Hepatocyte (in vitro differentiated cells): ENCODE measurements around the gene SNTG2. TPM values are rescaled to one million over a fixed set of nuclear protein-coding genes. Genes with fewer than 3 reads are reported as not detected.

Experiments
- DNase-seq: peaks from one replicate; pipeline ENCODE4 v3.0.0-alpha.2; 2016; ENCODE audit warnings: low spot score
- H2AFZ ChIP-seq: fragments of 200-600 bp; sonication (generic); 2 replicates; pipeline ENCODE4 v1.6.0; 2016; ENCODE audit warnings: antibody characterized with exemption, mild to moderate bottlenecking
- H3K27ac ChIP-seq: fragments of 200-600 bp; sonication (generic); 2 replicates; pipeline ENCODE4 v1.5.1; 2016; ENCODE audit warnings: mild to moderate bottlenecking
- H3K27me3 ChIP-seq: fragments of 200-600 bp; sonication (generic); 2 replicates; pipeline ENCODE4 v1.6.1; 2016
- H3K36me3 ChIP-seq: fragments of 200-600 bp; sonication (generic); replicated peaks from 2 replicates; pipeline ENCODE4 v1.5.1; 2016; ENCODE audit warnings: low read depth; ENCODE audit not compliant: insufficient read depth
- H3K4me1 ChIP-seq: fragments of 200-600 bp; sonication (generic); 2 replicates; pipeline ENCODE4 v1.5.1; 2016; ENCODE audit warnings: mild to moderate bottlenecking, moderate library complexity; ENCODE audit not compliant: insufficient read depth
- H3K4me2 ChIP-seq: fragments of 200-600 bp; sonication (generic); 2 replicates; pipeline ENCODE4 v1.6.0; 2016
- H3K4me3 ChIP-seq: fragments of 200-600 bp; sonication (generic); 2 replicates; pipeline ENCODE4 v1.5.1; 2016; ENCODE audit warnings: mild to moderate bottlenecking
- H3K79me2 ChIP-seq: fragments of 200-600 bp; sonication (generic); 2 replicates; pipeline ENCODE4 v1.6.0; 2017; ENCODE audit warnings: mild to moderate bottlenecking
- H3K9me2 ChIP-seq: fragments of 200-600 bp; sonication (generic); replicated peaks from 2 replicates; pipeline ENCODE4 v1.6.0; 2017; ENCODE audit warnings: mild to moderate bottlenecking; ENCODE audit not compliant: insufficient read depth
- H3K9me3 ChIP-seq: fragments of 200-600 bp; sonication (generic); 2 replicates; pipeline ENCODE4 v1.5.1; 2016; ENCODE audit warnings: low read depth, mild to moderate bottlenecking
- H4K20me1 ChIP-seq: fragments of 200-600 bp; sonication (generic); 2 replicates; pipeline ENCODE4 v1.6.0; 2016; ENCODE audit warnings: mild to moderate bottlenecking; ENCODE audit not compliant: insufficient read depth, poor library complexity, severe bottlenecking
- EZH2 ChIP-seq: fragments of 200-600 bp; sonication (generic); IDR thresholded peaks from 2 replicates; pipeline ENCODE4 v1.6.1; 2016; ENCODE audit warnings: antibody characterized with exemption, mild to moderate bottlenecking, borderline replicate concordance
- EZH2phosphoT487 ChIP-seq: fragments of 200-600 bp; sonication (generic); IDR thresholded peaks from one replicate; pipeline ENCODE4 v1.6.1; 2018; ENCODE audit warnings: antibody characterized with exemption, mild to moderate bottlenecking, low read depth, moderate library complexity; ENCODE audit not compliant: unreplicated experiment, severe bottlenecking
- WGBS: methylation state at CpG from one replicate; pipeline ENCODE4 v1.1.6; 2016; ENCODE audit warnings: low lambda C conversion rate; ENCODE audit errors: missing lambda C conversion rate; 5-methylcytosine and 5-hydroxymethylcytosine counted together
- polyA plus RNA-seq: library from polyadenylated mRNA; unstranded; fragments of >200 nt; fragmentation: Nextera tagmentation; extraction: Ambion mirVana; gene quantifications from 2 replicates; pipeline ENCODE4 v1.2.1, GENCODE V29; 2016
- total RNA-seq: library from RNA; depleted of rRNA; stranded (reverse); fragments of >200 nt; gene quantifications from 2 replicates; pipeline ENCODE4 v1.2.3, GENCODE V29; 2014
- TF ChIP-seq, protein P1 (sequence below): fragments of 200-600 bp; sonication (generic); IDR thresholded peaks from 2 replicates; pipeline ENCODE4 v1.5.1; 2016; ENCODE audit warnings: antibody characterized with exemption, mild to moderate bottlenecking; ENCODE audit not compliant: poor library complexity

Gene SNTG2
- total and polyA plus RNA-seq, 2 experiments from 2014 or later = not detected

DNA sequence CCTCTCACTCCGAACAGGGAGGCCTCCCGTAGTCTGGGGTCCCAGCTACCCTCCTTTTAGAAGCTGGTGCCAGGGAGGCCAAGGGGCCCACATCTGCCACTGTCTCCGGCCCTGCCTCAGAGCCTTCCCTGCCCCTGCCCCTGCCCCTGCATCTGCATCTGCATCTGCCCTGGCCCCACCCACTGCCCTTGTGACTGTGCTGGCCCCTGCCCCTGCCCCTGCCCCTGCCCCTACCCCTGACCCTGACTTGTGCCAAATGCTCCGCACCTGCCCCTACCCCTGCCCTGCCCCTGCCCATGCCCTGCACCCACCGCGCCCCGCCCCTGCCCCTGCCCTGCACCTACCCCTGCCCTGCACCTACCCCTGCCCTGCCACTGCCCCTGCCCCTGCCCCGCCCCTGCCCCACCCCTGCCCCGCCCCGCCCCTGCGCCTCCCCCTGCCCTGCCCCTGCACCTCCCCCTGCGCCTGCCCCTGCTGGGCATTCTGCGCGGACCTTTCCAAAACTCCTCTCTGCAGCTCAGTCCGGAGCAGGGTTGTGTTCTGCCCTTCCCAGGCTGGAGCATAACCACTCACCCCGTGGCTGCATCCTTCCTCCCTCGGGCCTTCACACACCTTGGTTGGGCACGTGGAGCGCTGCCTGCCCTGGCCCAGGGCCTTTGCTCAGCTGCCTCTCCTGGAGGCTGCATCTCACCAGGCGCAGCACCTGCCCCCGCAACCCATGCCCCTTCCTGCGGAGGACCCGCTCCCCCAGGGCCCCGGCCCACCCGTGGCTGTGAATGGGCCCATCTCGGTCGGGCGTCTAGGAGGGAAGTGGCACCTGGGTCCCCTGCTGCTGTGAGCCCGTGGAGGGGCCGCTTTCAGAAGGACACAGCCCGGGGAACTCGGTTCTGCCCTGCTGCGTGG, 5.4 kb downstream of the SNTG2 start:
- Histone ChIP-seq H3K79me2 (no peaks in the 10 kb centered on the region), H4K20me1 (no peaks in the 10 kb centered on the region), H3K9me2 (no peaks in the 10 kb centered on the region), H3K27ac (no peak overlapping the region), H2AFZ (no peak overlapping the region), H3K27me3 (peaks cover 38% of the 10 kb centered on the region), H3K4me3 (no peak overlapping the region), H3K4me1 (peaks cover under 1% of the 10 kb centered on the region), H3K4me2 (no peak overlapping the region), H3K36me3 (no peaks in the 10 kb centered on the region), H3K9me3 (no peaks in the 10 kb centered on the region)
- DNase-seq = no peak
- WGBS = 87% methylated on average over 15 of the region's 33 CpGs
- TF ChIP-seq EZH2phosphoT487 = no peak
- TF ChIP-seq, protein P1, sequence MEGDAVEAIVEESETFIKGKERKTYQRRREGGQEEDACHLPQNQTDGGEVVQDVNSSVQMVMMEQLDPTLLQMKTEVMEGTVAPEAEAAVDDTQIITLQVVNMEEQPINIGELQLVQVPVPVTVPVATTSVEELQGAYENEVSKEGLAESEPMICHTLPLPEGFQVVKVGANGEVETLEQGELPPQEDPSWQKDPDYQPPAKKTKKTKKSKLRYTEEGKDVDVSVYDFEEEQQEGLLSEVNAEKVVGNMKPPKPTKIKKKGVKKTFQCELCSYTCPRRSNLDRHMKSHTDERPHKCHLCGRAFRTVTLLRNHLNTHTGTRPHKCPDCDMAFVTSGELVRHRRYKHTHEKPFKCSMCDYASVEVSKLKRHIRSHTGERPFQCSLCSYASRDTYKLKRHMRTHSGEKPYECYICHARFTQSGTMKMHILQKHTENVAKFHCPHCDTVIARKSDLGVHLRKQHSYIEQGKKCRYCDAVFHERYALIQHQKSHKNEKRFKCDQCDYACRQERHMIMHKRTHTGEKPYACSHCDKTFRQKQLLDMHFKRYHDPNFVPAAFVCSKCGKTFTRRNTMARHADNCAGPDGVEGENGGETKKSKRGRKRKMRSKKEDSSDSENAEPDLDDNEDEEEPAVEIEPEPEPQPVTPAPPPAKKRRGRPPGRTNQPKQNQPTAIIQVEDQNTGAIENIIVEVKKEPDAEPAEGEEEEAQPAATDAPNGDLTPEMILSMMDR = no peak
- TF ChIP-seq EZH2 = no peak

DNA sequence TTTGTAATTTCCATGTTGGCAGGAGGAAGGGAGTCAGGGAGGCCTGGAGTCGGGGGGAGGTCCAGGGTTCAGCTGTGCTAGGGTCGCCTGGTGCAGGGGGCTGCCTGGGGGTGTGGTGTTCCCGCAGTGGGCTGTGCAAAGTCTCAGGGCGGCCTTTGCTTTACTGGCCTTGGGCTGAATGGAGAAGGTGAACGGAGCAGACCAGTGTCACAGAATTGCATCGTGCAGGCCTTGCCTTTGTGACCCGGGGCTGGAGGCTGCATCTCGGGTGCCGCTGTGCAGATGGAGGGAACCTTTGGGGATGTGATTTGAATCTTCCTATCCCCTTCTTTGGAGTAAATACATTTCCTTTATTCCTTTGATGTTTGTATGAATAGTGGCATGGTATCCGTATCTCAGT, 8.8 kb downstream of the SNTG2 start:
- WGBS = 92% methylated on average over 10 of the region's 10 CpGs
- H3K27me3 ChIP-seq = peaks cover 10% of the 10 kb centered on the region
- H3K4me3 ChIP-seq = no peak overlapping the region
- no peaks in the 10 kb centered on the region for H4K20me1 ChIP-seq
- H3K4me2 ChIP-seq = no peak overlapping the region
- H3K36me3 ChIP-seq = no peaks in the 10 kb centered on the region
- no peak overlapping the region for H2AFZ ChIP-seq
- no peaks in the 10 kb centered on the region for H3K4me1 ChIP-seq
- H3K79me2 ChIP-seq = no peaks in the 10 kb centered on the region
- H3K27ac ChIP-seq = no peak overlapping the region
- TF ChIP-seq EZH2 (no peak), EZH2phosphoT487 (no peak)
- TF ChIP-seq, protein P1 = no peak
- H3K9me2 ChIP-seq = no peaks in the 10 kb centered on the region
- no peak for DNase-seq
- H3K9me3 ChIP-seq = no peaks in the 10 kb centered on the region

DNA sequence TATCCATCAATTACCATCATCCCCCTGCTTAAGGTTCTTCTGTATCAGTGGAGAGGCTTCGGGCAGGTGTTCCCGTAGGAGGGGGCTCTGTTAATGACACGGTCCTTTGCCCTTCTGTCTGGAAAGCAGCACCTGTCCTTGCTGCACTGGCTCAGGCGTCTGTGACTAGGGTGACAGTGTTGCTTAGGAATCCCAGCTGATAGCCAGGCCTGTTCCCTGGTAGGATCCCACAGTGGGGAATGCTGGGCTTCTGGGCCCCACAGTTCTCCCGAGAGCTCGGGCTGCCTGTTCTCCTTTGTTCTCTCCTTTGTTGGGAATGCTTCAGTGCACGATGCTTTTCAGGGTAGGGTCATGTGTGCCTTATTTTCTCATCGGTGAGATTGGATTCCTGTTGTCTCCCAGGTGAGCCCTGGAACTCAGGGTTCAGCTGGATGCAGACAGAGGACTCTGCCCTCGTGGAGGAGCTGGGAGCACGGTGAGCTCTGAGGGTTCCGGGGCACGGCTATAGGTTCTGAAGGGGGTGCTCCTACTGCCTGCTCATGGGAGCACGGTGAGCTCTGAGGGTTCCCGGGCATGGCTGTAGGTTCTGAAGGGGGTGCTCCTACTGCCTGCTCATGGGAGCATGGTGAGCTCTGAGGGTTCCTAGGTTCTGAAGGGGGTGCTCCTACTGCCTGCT, 9.6 kb downstream of the SNTG2 start:
- H4K20me1 ChIP-seq = no peaks in the 10 kb centered on the region
- H3K27ac ChIP-seq = no peak overlapping the region
- no peak overlapping the region for H3K4me2 ChIP-seq
- no peaks in the 10 kb centered on the region for H3K9me3 ChIP-seq
- TF ChIP-seq EZH2phosphoT487 (no peak), EZH2 (no peak)
- TF ChIP-seq, protein P1 = no peak
- no peaks in the 10 kb centered on the region for H3K9me2 ChIP-seq
- peaks cover 7% of the 10 kb centered on the region for H3K27me3 ChIP-seq
- no peak overlapping the region for H2AFZ ChIP-seq
- H3K36me3 ChIP-seq = no peaks in the 10 kb centered on the region
- H3K79me2 ChIP-seq = no peaks in the 10 kb centered on the region
- DNase-seq = no peak
- H3K4me3 ChIP-seq = no peak overlapping the region
- H3K4me1 ChIP-seq = no peaks in the 10 kb centered on the region
- WGBS = 81% methylated on average over 12 of the region's 14 CpGs
